PC-3 (cell line): Measurements from ENCODE around the gene AQP9. TPM values are rescaled to one million over a fixed set of nuclear protein-coding genes. Genes with fewer than 3 reads are reported as not detected.
A peak's percentile ranks its signal among the peaks of the same experiment; 100 is the strongest.

Source experiments
- ATAC-seq: fragments of 200-7000 bp; cut with Tn5 transposase; 2 replicates; pipeline ENCODE4 v1.9.1; 2020; ENCODE audit warnings: mild to moderate bottlenecking, moderate library complexity
- BruUV-seq: library from RNA; stranded (reverse); fragments of 400-500 nt; replicated peaks from 2 replicates; lab custom pipeline; 2021; lab: Mats Ljungman, UMichigan
- CTCF ChIA-PET: fragments of 300-600 bp; sonication (Branson Sonifier 250); formaldehyde crosslinking; loops from one replicate; lab custom pipeline; 2022; ENCODE audit warnings: antibody characterized with exemption; lab: Charles Lee
- POLR2A ChIA-PET: fragments of 300-600 bp; sonication (Branson Sonifier 250); formaldehyde crosslinking; loops from one replicate; lab custom pipeline; 2022; ENCODE audit warnings: antibody characterized with exemption; ENCODE audit not compliant: unreplicated experiment; lab: Charles Lee
- DNase-seq: peaks from one replicate; pipeline ENCODE4 v3.0.0-alpha.2; 2015
- H2AFZ ChIP-seq: fragments of 300-600 bp; sonication (generic); 2 replicates; pipeline ENCODE4 v1.6.0; 2016; ENCODE audit warnings: antibody characterized with exemption, low read length
- H3F3A ChIP-seq: fragments of 300-600 bp; sonication (generic); one replicate; pipeline ENCODE4 v1.6.0; 2017; ENCODE audit warnings: antibody characterized with exemption, low read length, control low read depth, mild to moderate bottlenecking; ENCODE audit not compliant: unreplicated experiment
- H3K27ac ChIP-seq: fragments of 300-600 bp; sonication (generic); 2 replicates; pipeline ENCODE4 v1.5.1; 2016; ENCODE audit warnings: mild to moderate bottlenecking, low read length
- H3K27me3 ChIP-seq: fragments of 300-600 bp; sonication (generic); 2 replicates; pipeline ENCODE4 v1.6.1; 2016; ENCODE audit warnings: low read length, mixed read lengths
- H3K36me3 ChIP-seq: fragments of 300-600 bp; sonication (generic); 2 replicates; pipeline ENCODE4 v1.6.1; 2016; ENCODE audit warnings: low read depth, mixed run types, low read length, mixed read lengths
- H3K4me1 ChIP-seq: fragments of 300-600 bp; sonication (generic); 2 replicates; pipeline ENCODE4 v1.5.1; 2016; ENCODE audit warnings: low read length; ENCODE audit not compliant: insufficient read depth
- H3K4me2 ChIP-seq: fragments of 300-600 bp; sonication (generic); 2 replicates; pipeline ENCODE4 v1.6.0; 2016; ENCODE audit warnings: low read length
- H3K4me3 ChIP-seq: fragments of 300-600 bp; sonication (generic); 2 replicates; pipeline ENCODE4 v1.5.1; 2016; ENCODE audit warnings: mild to moderate bottlenecking, low read length, mixed read lengths
- H3K79me2 ChIP-seq: fragments of 300-600 bp; sonication (generic); 2 replicates; pipeline ENCODE4 v1.6.1; 2017; ENCODE audit warnings: low read length, mixed read lengths
- H3K9ac ChIP-seq: fragments of 300-600 bp; sonication (generic); 2 replicates; pipeline ENCODE4 v1.6.0; 2016; ENCODE audit warnings: mild to moderate bottlenecking, low read length
- H3K9me2 ChIP-seq: fragments of 300-600 bp; sonication (generic); replicated peaks from 2 replicates; pipeline ENCODE4 v1.6.1; 2016; ENCODE audit warnings: mixed run types, low read length, mixed read lengths
- H3K9me3 ChIP-seq: fragments of 300-600 bp; sonication (generic); 2 replicates; pipeline ENCODE4 v1.6.1; 2016; ENCODE audit warnings: low read length, mixed read lengths
- H4K20me1 ChIP-seq: fragments of 300-600 bp; sonication (generic); 2 replicates; pipeline ENCODE4 v1.6.1; 2016; ENCODE audit warnings: low read length, mixed read lengths
- CTCF ChIP-seq: fragments of 300-600 bp; sonication (generic); conservative IDR thresholded peaks from 2 replicates; pipeline ENCODE4 v1.5.1; 2017; ENCODE audit warnings: antibody characterized with exemption, low read depth, mild to moderate bottlenecking, low read length
- EZH2 ChIP-seq: fragments of 300-600 bp; sonication (generic); IDR thresholded peaks from one replicate; pipeline ENCODE4 v1.6.1; 2017; ENCODE audit warnings: antibody characterized with exemption, mild to moderate bottlenecking, low read length; ENCODE audit not compliant: unreplicated experiment
- EZH2phosphoT487 ChIP-seq: fragments of 300-600 bp; sonication (generic); IDR thresholded peaks from 2 replicates; pipeline ENCODE4 v1.6.1; 2018; ENCODE audit warnings: mild to moderate bottlenecking, antibody characterized with exemption, low read length, borderline replicate concordance
- intact Hi-C: fragments of 100-400 bp; cut with micrococcal nuclease; formaldehyde crosslinking; loops from 2 replicates; pipeline ENCODE4 v1.9.0; 2023
- total RNA-seq: library from RNA; depleted of rRNA; stranded (reverse); fragments of >200 nt; gene quantifications from 2 replicates; pipeline ENCODE4 v1.2.3, GENCODE V29; 2014

Gene AQP9
- total RNA-seq, 1 experiment from 2014 or later = not detected

DNA sequence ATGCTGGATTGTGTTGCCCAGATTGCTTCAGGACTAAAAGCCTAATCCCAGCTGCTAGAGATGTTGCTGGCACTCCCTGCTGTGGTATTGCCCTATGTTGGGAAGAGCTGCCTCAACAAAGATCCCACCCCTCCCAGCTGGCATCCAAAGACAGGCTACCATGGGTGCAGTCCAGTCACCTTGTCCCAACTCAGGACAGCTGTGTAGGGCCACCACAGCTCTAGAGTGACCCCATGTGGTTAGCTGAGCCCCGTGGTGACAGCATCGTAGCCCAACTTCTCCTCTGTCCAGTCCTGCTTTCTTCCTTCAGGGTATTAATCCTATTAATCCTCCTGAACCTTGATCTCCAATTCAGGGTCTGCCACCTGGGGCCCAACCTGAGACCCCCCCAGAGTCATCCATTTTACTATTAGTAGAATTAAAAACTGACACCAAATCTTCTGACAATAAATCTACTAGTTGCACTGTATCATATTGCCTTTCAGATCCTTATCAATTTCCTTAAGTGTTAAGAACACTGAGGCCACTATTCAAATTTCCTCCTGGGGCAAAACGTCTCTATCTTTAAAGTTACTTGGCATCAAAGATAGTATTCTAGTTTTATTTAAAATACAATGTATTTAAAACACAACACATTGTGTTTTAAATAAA lies 83.5 kb downstream of the AQP9 start:
- Histone ChIP-seq H3K36me3 (no peaks in the 10 kb centered on the region), H3K27me3 (no peaks in the 10 kb centered on the region), H2AFZ (no peak overlapping the region), H3K4me3 (no peak overlapping the region), H3K4me1 (no peaks in the 10 kb centered on the region), H4K20me1 (no peaks in the 10 kb centered on the region), H3K4me2 (no peak overlapping the region), H3K9me2 (no peaks in the 10 kb centered on the region), H3K9me3 (no peaks in the 10 kb centered on the region), H3K79me2 (no peaks in the 10 kb centered on the region), H3F3A (no peaks in the 10 kb centered on the region), H3K27ac (no peak overlapping the region), H3K9ac (no peak overlapping the region)
- no peak for TF ChIP-seq EZH2
- TF ChIP-seq CTCF = peak; percentile 65
- TF ChIP-seq EZH2phosphoT487 = no peak
- peak; percentile 94 for ATAC-seq
- intact Hi-C loops = no loop called here
- ChIA-PET POLR2A (no interaction called here), CTCF (interaction anchor here (0.7 to 1.1 kb wide), 2 partner anchors 144 to 252 kb away, joined by 4 to 6 read pairs; no protein-coding TSS in a partner anchor)
- no TSS peak for BruUV-seq
- peak; percentile 50 for DNase-seq

- no peaks in the 10 kb centered on the region for H3K4me1 ChIP-seq
- no peak for TF ChIP-seq EZH2
- TF ChIP-seq EZH2phosphoT487 = no peak
- TF ChIP-seq CTCF = no peak
- no peaks in the 10 kb centered on the region for H3K27me3 ChIP-seq
- no peak overlapping the region for H3K4me2 ChIP-seq
- no peaks in the 10 kb centered on the region for H3F3A ChIP-seq
- no peaks in the 10 kb centered on the region for H4K20me1 ChIP-seq
- H3K9me2 ChIP-seq = no peaks in the 10 kb centered on the region
- H3K9me3 ChIP-seq = no peaks in the 10 kb centered on the region
- DNase-seq = no peak
- H3K36me3 ChIP-seq = no peaks in the 10 kb centered on the region; the same call in 1 of the 2 replicates
- POLR2A ChIA-PET = no interaction called here
- no peak overlapping the region for H2AFZ ChIP-seq
- H3K4me3 ChIP-seq = no peak overlapping the region
- no peak overlapping the region for H3K27ac ChIP-seq
- ATAC-seq = no peak
- intact Hi-C loops = no loop called here
- no peaks in the 10 kb centered on the region for H3K79me2 ChIP-seq
- no peak overlapping the region for H3K9ac ChIP-seq
- BruUV-seq = no TSS peak
- CTCF ChIA-PET = interaction anchor here (0.5 kb wide), 1 partner anchor 154 kb away, joined by 3 read pairs; no protein-coding TSS in a partner anchor
These were observed 84.5 kb downstream of the AQP9 start for GRCh38 chr15:58222679-58223078.

GRCh38 chr15:58223432-58223831 lies 85.3 kb downstream of the AQP9 start:
- TF ChIP-seq EZH2 (no peak), CTCF (no peak), EZH2phosphoT487 (no peak)
- Histone ChIP-seq H3K9me2 (no peaks in the 10 kb centered on the region), H3K9me3 (no peaks in the 10 kb centered on the region), H3K36me3 (no peaks in the 10 kb centered on the region; the same call in 1 of the 2 replicates), H3K4me3 (no peak overlapping the region), H3K27me3 (no peaks in the 10 kb centered on the region), H3K4me1 (no peaks in the 10 kb centered on the region), H3K27ac (no peak overlapping the region), H3K4me2 (no peak overlapping the region), H3F3A (no peaks in the 10 kb centered on the region), H2AFZ (no peak overlapping the region), H4K20me1 (no peaks in the 10 kb centered on the region), H3K79me2 (no peaks in the 10 kb centered on the region), H3K9ac (no peak overlapping the region)
- ChIA-PET CTCF (interaction anchor here (0.5 kb wide), 1 partner anchor 155 kb away, joined by 3 read pairs; no protein-coding TSS in a partner anchor), POLR2A (no interaction called here)
- intact Hi-C loops = no loop called here
- DNase-seq = no peak
- no TSS peak for BruUV-seq
- no peak for ATAC-seq
